ENCODE measurements around the gene ADORA1. TPM values are rescaled to one million over a fixed set of nuclear protein-coding genes. Genes with fewer than 3 reads are reported as not detected.

The ADORA1 gene
- total and polyA plus RNA-seq, 5 experiments from 2014 or later, result not detected

GRCh38 chr1:203086992-203087763, 40.3 kb upstream of the ADORA1 start:
- Mint-ChIP-seq H3K4me1 (no peaks in the 10 kb centered on the region), H3K27ac (no peak overlapping the region), H3K4me3 (no peak overlapping the region), H3K9me3 (no peaks in the 10 kb centered on the region), H3K36me3 (no peaks in the 10 kb centered on the region), H3K27me3 (peaks cover 5 to 23% (median 18%) of the 10 kb centered on the region in 5 donors)
- DNase-seq (no peak), ATAC-seq (no peak)
- POLR2A ChIA-PET, result no interaction called here

GRCh38 chr1:203088441-203088840, 39.1 kb upstream of the ADORA1 start:
- DNase-seq (no peak), ATAC-seq (no peak)
- Mint-ChIP-seq H3K36me3 (no peaks in the 10 kb centered on the region), H3K27ac (no peak overlapping the region), H3K4me1 (no peaks in the 10 kb centered on the region), H3K27me3 (peaks cover 11 to 31% (median 26%) of the 10 kb centered on the region in 5 donors), H3K4me3 (no peak overlapping the region), H3K9me3 (peaks cover 0 to 9% (median 0%) of the 10 kb centered on the region in 9 donors)
- POLR2A ChIA-PET, result no interaction called here

- no peaks in the 10 kb centered on the region for H3K4me1 Mint-ChIP-seq
- POLR2A ChIA-PET, result no interaction called here
- H3K36me3 Mint-ChIP-seq, result no peaks in the 10 kb centered on the region
- no peak overlapping the region for H3K4me3 Mint-ChIP-seq
- H3K9me3 Mint-ChIP-seq, result peaks cover 0 to 15% (median 0%) of the 10 kb centered on the region in 9 donors
- H3K27me3 Mint-ChIP-seq, result peaks cover 11 to 31% (median 26%) of the 10 kb centered on the region in 5 donors
- ATAC-seq, result no peak
- H3K27ac Mint-ChIP-seq, result no peak overlapping the region
- no peak for DNase-seq
Measured at GRCh38 chr1:203089001-203089650, 38.4 kb upstream of the ADORA1 start.

- no peak overlapping the region for H3K4me3 Mint-ChIP-seq
- POLR2A ChIA-PET, result no interaction called here
- DNase-seq, result no peak
Measured at GRCh38 chr1:203089651-203090045, 37.9 kb upstream of the ADORA1 start.

GRCh38 chr1:203090421-203091198, 36.9 kb upstream of the ADORA1 start:
- H3K4me3 Mint-ChIP-seq, result no peak overlapping the region
- no peaks in the 10 kb centered on the region for H3K4me1 Mint-ChIP-seq
- DNase-seq, result no peak
- H3K27ac Mint-ChIP-seq, result no peak overlapping the region
- H3K27me3 Mint-ChIP-seq, result peaks cover 11 to 31% (median 26%) of the 10 kb centered on the region in 5 donors
- H3K9me3 Mint-ChIP-seq, result peaks cover 10 to 30% (median 14%) of the 10 kb centered on the region in 9 donors
- POLR2A ChIA-PET, result no interaction called here
- H3K36me3 Mint-ChIP-seq, result peaks cover 0 to 15% (median 9%) of the 10 kb centered on the region in 3 donors
- no peak for ATAC-seq

More at GRCh38 chr1:203089651-203090045, 37.9 kb upstream of the ADORA1 start:
- H3K9me3 Mint-ChIP-seq, result peaks cover 2 to 20% (median 5%) of the 10 kb centered on the region in 9 donors
- peaks cover 0 to 5% (median 2%) of the 10 kb centered on the region in 3 donors for H3K36me3 Mint-ChIP-seq
- peaks cover 11 to 31% (median 26%) of the 10 kb centered on the region in 5 donors for H3K27me3 Mint-ChIP-seq
- H3K27ac Mint-ChIP-seq, result no peak overlapping the region
- H3K4me1 Mint-ChIP-seq, result no peaks in the 10 kb centered on the region
- no peak for ATAC-seq

GRCh38 chr1:203091199-203091477, 36.4 kb upstream of the ADORA1 start:
- Mint-ChIP-seq H3K9me3 (peaks cover 13 to 35% (median 20%) of the 10 kb centered on the region in 9 donors), H3K36me3 (peaks cover 0 to 20% (median 11%) of the 10 kb centered on the region in 3 donors), H3K27me3 (peaks cover 15 to 31% (median 26%) of the 10 kb centered on the region in 5 donors), H3K4me1 (no peaks in the 10 kb centered on the region), H3K27ac (no peak overlapping the region), H3K4me3 (no peak overlapping the region)
- POLR2A ChIA-PET, result no interaction called here
- DNase-seq, result no peak
- no peak for ATAC-seq

GRCh38 chr1:203091761-203092330, 35.7 kb upstream of the ADORA1 start:
- POLR2A ChIA-PET, result no interaction called here
- H3K27ac Mint-ChIP-seq, result no peak overlapping the region
- DNase-seq, result no peak
- H3K27me3 Mint-ChIP-seq, result peaks cover 15 to 31% (median 26%) of the 10 kb centered on the region in 5 donors
- no peaks in the 10 kb centered on the region for H3K4me1 Mint-ChIP-seq
- H3K36me3 Mint-ChIP-seq, result peaks cover 0 to 23% (median 12%) of the 10 kb centered on the region in 3 donors
- H3K4me3 Mint-ChIP-seq, result no peak overlapping the region
- H3K9me3 Mint-ChIP-seq, result peaks cover 15 to 39% (median 23%) of the 10 kb centered on the region in 9 donors
- no peak for ATAC-seq

- H3K4me1 Mint-ChIP-seq, result no peaks in the 10 kb centered on the region
Measured at GRCh38 chr1:203093754-203094410, 33.6 kb upstream of the ADORA1 start.

GRCh38 chr1:203095061-203095690, 32.4 kb upstream of the ADORA1 start:
- DNase-seq, result no peak
- Mint-ChIP-seq H3K27me3 (peaks cover 20 to 38% (median 29%) of the 10 kb centered on the region in 5 donors), H3K27ac (no peak overlapping the region), H3K4me1 (no peaks in the 10 kb centered on the region), H3K36me3 (peaks cover 0 to 29% (median 12%) of the 10 kb centered on the region in 3 donors), H3K4me3 (no peak overlapping the region), H3K9me3 (peaks cover 15 to 47% (median 30%) of the 10 kb centered on the region in 9 donors)
- ATAC-seq, result no peak
- POLR2A ChIA-PET, result no interaction called here

More at GRCh38 chr1:203093754-203094410, 33.6 kb upstream of the ADORA1 start:
- no peak overlapping the region for H3K4me3 Mint-ChIP-seq
- no peak overlapping the region for H3K27ac Mint-ChIP-seq
- ATAC-seq (no peak), DNase-seq (no peak)
- peaks cover 15 to 47% (median 30%) of the 10 kb centered on the region in 9 donors for H3K9me3 Mint-ChIP-seq
- peaks cover 17 to 38% (median 26%) of the 10 kb centered on the region in 5 donors for H3K27me3 Mint-ChIP-seq
- POLR2A ChIA-PET, result interaction anchor here (0.7 kb wide), 1 partner anchor 104 kb away, joined by 3 read pairs; no protein-coding TSS in a partner anchor
- H3K36me3 Mint-ChIP-seq, result peaks cover 0 to 29% (median 12%) of the 10 kb centered on the region in 3 donors

- POLR2A ChIA-PET, result no interaction called here
- no peak for ATAC-seq
- Mint-ChIP-seq H3K27ac (no peak overlapping the region), H3K4me1 (no peaks in the 10 kb centered on the region), H3K4me3 (no peak overlapping the region), H3K27me3 (peaks cover 22 to 34% (median 25%) of the 10 kb centered on the region in 5 donors), H3K9me3 (peaks cover 15 to 47% (median 30%) of the 10 kb centered on the region in 9 donors), H3K36me3 (peaks cover 0 to 29% (median 12%) of the 10 kb centered on the region in 3 donors)
- DNase-seq, result no peak
Measured at GRCh38 chr1:203096566-203096965, 31.0 kb upstream of the ADORA1 start.

- no peak for ATAC-seq
- Mint-ChIP-seq H3K27ac (no peak overlapping the region), H3K4me1 (no peaks in the 10 kb centered on the region), H3K9me3 (peaks cover 15 to 47% (median 30%) of the 10 kb centered on the region in 9 donors), H3K27me3 (peaks cover 20 to 30% (median 22%) of the 10 kb centered on the region in 5 donors), H3K4me3 (no peak overlapping the region), H3K36me3 (peaks cover 0 to 29% (median 12%) of the 10 kb centered on the region in 3 donors)
- no peak for DNase-seq
- POLR2A ChIA-PET, result no interaction called here
Measured at GRCh38 chr1:203097001-203097400, 30.5 kb upstream of the ADORA1 start.

Measured in naive thymus-derived CD8-positive, alpha-beta T cell (primary cell).